HG03103 (cell line): ENCODE results near the gene BTD.

Experiments
- ATAC-seq: cut with Tn5 transposase; IDR thresholded peaks from one replicate; pipeline ENCODE4 v1.9.1; 2021; ENCODE audit warnings: low read depth; ENCODE audit not compliant: unreplicated experiment

BTD gene

DNA sequence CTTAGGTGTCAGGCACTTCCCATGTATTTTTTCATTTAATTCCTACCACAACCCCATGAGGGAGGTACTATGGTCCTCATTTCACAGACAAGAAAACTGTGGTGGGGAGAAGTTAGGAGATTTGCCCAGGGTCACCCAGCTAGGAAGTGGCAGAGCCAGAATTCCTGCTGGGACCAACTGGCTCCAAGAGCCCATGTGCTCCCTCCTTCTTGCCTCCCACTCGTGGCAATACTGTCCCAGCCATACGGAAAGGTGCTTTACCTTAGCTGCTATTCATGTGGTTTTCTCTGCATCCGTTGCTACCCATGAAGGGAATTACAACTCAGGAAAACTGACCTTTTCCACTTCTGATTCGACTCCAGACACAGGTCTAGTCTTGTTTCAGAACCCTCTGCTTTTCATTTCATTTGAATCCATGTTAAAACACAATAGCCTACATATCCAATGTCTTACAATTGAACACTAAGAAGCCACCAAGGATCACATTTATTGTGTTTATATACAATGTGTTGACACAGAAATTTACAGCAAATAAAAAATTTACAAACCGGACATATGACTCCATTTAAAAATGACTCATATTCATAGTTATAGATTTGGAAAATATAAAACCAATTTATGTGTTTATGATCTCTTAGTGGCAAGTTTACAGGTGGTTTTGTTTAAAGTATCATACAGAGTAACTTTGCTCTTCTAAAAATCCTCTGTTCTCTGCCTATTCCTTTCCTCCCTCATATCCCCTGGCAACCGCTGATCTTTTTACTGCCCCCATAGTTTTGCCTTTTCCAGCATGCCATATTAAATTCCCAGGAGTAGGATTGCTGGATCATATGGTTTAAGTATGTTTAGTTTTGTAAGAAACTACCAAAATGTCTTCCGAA, 58.8 kb downstream of the BTD start:
- no peak for ATAC-seq

DNA sequence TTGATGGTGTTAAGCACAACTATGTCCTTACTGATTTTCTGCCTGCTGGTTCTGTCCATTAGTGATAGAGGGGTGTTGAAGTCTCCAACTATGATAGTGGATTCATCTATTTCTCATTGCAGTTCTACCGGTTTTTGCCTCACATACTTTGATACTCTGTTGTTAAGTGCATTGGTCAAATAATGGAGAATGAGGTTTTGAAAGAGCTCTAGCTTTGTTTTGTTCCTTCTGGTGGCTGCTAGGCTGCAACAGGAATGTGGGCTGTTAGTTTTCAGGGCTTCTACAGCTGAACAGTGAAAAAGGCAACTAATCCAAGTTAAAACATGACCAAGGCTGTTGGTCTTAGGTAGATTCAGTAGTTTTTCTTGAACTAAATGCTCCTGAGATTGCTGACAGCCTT, 62.6 kb downstream of the BTD start:
- no peak for ATAC-seq

DNA sequence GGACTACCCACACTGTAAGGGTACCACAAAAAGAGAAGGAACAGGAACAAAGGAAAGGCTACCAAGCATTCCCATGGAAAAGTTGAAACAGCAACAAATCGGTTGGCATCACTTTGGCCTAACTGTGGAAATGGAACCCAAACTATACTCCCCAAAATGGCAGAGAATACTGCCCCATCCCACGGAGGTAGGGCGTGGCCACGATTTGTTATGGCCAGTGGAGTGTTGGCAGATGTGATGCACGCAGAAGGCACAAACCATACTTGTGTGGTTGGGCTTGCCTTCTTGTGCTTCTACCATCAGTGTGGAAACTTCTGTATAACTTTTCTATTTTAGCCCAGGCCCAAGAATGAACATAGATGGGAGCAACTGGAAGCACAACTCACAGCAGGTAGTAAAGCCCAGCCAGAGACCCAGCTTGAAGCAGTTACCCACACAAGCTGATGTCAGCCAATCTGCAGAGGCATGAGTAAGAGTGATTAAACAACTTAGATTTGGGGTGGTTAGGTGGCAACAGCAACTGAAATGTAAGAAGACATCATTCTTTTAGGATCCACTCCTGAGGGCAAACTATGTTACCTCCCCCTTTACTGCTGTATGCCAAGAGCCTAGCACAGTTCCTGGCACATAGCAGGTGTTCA, 64.1 kb downstream of the BTD start:
- ATAC-seq = no peak

DNA sequence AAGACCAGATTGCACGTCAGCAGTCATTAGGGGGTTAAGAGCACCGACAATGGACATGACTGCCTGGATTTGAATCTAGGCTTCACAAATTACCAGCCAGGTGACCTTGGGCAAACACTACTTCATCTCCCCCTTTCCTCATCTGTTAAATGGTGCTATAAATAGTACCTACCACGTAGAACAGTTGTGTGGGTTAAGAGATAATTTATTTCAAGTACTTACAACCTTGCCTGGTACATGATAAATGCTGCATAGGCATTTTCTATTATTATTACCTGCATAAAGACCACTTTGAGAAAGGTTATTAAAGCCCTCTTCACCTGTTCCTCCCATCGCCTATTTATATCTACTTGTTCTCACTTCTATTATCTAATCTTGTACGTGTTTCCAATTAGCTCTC, 64.7 kb downstream of the BTD start:
- ATAC-seq = no peak

DNA sequence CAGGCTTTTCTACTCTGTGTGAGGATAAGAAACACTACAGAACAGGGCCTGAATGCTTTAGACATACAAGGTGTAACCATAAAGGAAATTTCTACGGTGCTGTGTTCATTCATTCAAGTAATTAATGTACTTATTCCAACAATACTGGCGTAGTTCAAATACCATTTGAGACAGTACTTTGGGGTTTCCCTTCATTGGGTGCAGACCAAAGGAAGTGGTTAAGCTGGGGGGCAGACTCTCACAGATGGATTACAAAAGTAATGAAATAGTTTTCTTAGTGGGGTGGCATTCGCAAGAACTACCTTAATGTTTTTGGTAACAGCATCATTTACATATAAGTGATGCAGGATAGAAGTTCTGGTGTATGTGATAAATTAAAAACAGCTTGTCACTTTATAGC, 65.9 kb downstream of the BTD start:
- ATAC-seq = no peak

DNA sequence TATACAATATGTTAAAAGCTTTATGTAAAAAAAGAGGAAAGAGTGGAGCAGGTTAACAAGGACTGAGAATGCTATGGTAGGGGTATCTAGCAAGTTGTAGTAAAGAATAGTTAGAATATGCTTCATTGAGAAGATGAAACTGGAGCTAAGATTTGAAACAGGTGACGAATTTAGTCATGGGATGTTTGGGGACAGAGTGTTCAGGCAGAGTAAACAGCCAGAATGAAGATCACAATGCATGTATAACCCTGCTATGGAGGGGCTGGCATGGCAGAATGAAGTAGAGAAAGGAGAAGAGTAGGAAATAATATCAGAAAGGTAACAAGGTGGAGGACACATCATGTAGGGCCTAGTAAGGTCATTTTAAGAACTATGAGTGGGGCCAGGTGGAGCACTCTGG, 72.0 kb downstream of the BTD start:
- ATAC-seq = no peak

DNA sequence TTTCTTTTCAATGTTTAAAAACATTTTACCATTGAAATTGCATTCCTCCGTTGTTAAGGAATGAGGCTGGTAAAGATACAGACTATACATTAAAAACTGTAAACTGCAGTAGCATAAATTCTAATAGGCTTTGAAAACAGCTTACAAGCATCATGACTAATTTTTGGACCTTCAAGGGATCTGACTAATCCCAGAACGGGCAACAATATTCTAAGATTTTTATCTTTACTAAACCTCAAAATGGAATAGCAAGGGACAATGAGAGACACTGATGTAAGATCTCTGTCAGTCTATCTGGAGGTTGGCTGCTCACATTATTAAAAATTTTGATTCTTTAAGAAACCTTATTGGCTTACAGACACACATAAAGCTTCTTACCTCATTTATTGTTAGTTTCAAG, 74.7 kb downstream of the BTD start:
- no peak for ATAC-seq

DNA sequence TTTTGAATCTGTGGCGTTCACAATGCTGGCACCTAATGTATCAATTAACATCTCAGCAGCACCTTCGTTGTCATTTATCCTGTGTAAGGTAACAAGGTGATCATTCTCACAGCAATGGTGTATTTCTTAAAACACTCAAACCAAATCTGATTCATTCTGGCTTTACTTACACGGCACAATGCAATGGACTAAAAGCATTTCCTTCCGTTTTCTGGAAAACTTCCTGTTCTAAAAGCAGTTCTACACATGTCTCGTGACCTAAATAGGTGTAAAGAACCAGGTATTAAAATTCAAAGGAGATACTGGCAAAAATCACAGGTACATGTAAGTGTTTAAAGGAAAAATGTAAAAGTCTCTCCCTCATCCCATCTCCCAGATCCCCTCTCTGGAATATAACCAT, 77.8 kb downstream of the BTD start:
- no peak for ATAC-seq

DNA sequence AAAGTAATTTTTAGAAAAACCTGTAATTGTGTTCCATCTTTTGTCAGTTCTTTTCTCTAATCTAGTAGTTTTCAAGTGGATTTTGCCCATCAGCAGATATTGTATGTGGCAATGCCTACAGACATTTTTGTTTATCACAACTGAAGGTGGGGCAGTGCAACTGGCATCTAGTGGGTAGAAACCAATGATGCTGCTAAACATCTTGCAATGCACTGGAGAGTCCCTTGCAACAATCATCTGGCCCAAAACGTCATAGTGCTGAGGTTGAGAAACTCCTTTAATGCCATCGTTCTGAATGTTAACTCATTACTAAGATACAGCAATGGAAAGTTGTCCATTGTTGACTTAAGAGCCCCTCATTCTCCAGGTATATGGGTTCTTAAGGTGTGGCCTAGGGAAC, 80.1 kb downstream of the BTD start:
- ATAC-seq = no peak

DNA sequence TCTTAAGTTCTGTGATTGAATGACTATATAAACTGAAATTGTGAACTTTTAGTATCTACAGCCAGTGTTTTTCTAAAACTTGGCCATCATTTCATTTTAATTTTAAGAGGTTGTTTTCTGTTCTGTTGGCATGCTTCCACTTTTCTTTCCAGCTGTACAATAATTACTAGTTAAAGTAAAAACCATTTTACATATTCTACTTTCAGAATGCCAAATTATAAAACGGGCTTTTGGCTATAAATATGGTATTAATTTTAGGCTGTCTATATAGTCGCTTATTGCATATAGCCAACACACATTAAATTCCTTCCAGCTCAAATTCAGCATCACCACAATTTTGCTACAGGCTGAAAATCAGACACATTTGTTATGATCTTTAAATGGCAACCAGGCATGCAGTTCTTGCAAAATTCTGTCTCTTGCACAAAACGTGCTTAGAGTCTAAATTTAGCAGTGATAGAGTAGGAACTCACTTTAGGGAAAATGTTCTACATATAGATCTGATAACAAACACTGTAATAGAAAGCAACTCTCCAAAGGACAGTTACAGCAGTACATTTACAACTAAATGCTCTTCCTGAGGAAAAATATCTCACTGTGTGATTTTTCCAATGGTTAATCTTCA, 81.1 kb downstream of the BTD start:
- ATAC-seq = no peak

DNA sequence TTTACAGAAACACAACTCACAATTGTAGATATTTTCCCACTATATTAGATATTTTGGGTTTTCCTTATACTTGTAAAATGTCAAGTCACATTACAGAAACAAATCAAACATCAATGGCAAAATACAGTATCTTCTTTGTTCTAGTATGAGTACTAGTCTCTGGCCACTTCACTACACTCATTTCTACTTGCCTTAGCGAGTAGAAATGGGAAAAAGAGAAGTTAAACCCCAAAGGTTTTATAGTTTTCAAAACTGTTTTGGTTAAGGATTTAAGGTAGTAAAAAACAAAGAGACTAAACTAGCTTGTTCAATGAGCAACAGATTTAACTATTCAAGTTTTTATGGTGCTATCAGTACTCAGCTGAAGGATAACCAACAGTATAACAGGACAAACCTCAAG, 81.7 kb downstream of the BTD start:
- no peak for ATAC-seq

DNA sequence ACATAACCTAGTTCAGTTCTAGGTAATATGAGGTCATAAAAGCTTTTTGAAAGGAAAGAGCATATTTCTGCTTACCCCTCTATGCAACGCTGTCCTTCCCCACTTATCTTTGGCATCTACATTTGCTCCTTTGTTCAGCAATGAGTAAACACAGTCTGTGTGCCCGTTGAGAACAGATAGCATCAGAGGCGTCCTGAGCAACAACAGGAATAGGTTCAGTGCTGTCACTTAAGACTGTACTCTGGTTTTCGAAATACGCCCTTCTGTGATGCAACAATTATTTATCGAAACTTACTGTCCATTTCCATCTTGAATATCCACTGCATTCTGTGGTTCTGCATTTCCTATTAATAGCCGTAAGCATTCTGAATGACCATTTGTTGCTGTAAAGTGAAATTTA, 84.4 kb downstream of the BTD start:
- ATAC-seq = no peak

DNA sequence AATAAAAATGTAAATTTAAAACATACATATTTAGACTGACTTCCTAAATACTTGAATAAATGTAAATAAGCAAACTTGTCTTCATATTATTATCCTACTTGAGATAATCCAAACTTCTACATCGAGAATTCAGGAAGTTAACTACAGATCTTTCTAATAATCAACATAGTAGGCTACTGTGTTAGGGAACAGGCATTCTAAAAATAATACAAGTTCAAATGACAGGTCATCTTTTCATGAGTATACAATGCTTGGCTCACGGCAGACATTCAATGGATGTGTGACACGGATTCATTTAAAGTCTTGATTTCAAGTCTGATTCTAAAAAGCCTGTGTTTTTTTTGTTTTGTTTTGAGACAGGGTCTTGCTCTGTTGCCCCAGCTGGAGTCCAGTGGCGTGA, 88.7 kb downstream of the BTD start:
- no peak for ATAC-seq

DNA sequence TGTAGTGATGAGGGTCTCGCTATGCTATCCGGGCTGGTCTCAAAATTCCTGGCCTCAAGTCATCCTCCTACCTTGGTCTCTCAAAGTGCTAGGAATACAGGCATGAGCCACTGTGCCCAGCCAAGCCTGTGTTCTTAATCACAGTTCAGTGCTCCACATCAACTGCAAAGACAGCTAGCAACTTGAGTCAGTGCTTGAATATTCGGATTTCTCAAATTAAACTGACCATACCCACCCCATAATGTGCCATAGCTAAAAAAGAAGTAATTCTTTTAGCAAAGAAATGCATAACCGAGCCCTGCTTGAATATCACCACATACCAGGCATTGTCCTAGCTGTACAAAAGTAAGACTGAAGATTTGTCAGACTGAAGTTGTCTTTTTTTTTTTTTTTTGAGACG, 89.2 kb downstream of the BTD start:
- no peak for ATAC-seq

DNA sequence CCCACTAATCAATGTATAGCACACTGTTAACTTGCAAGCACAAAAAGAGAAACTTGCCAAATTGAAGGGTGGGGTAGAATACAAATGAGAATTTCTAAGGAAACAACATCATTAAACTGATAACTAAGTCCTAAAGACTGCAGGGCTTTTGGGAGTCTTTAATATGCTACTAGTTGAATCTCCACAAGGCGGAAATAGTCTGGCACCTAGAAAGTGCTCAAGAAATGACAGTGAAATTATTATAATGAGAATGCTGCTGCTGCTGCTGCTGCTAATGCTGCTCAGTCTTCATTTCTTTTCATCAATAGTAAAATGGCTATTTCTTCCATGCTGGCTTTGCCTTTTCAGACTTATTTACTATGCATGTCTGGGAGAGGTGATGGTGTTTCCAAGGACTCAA, 91.8 kb downstream of the BTD start:
- ATAC-seq = no peak

DNA sequence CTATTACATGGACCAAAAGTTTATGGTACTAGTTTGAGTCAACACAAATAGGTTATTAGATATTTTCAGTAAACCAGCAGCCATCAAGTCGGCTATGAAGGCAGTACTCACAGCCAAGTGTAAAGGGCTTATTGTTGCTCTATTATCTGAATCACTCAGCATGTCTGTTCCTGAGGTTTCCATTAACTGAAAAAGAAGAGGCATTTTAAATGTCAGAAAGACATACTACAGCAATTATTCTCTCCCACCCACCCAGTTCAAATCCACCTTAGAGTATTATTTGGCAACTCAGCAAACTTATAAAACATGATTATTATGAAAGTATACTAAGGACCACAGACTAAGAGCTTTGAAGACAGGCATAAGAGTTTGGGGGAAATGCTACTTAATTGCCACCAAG, 93.1 kb downstream of the BTD start:
- no peak for ATAC-seq
